Fibroblast of pulmonary artery (primary cell): ENCODE measurements around the gene EPN3.

ENCODE experiments used
- DNase-seq: peaks from one replicate; pipeline ENCODE4 v3.0.0-alpha.2; 2010; ENCODE audit warnings: low read depth
- H3K4me3 ChIP-seq: replicated peaks from 2 replicates; pipeline ENCODE4 v1.5.1; 2011; ENCODE audit warnings: low read depth, mild to moderate bottlenecking, control low read depth, low read length, moderate library complexity
- CTCF ChIP-seq: IDR thresholded peaks from 2 replicates; pipeline ENCODE4 v1.5.1; 2011; ENCODE audit warnings: mild to moderate bottlenecking, control low read depth, low read length, inconsistent platforms; ENCODE audit errors: missing control alignments

The EPN3 gene

DNA sequence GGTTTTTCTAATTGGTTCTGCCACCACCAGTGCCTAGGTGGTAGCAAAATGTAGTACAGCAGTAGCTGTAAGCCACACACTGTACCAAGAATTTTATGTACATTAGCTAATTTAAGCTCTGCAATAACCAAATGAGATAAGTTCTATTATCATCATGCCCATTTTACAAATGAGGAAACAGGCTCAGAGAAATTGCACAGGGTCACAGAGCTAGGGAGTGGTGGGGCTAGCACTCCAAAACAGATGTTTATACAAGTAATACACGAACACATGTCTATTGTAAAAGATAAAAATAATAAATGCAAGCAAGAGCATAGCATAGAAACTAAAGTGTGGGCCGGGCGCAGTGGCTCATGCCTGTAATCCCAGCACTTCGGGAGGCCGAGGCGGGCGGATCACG lies 40.3 kb upstream of the EPN3 start:
- TF ChIP-seq CTCF = no peak
- no peak overlapping the region for H3K4me3 ChIP-seq
- no peak for DNase-seq

- no peak overlapping the region for H3K4me3 ChIP-seq
Observed at GRCh38 chr17:50493744-50494143, 38.8 kb upstream of the EPN3 start.

GRCh38 chr17:50495217-50495823 lies 37.2 kb upstream of the EPN3 start:
- no peak overlapping the region for H3K4me3 ChIP-seq
- DNase-seq = no peak
- no peak for TF ChIP-seq CTCF

More at GRCh38 chr17:50493744-50494143, 38.8 kb upstream of the EPN3 start:
- no peak for TF ChIP-seq CTCF
- no peak for DNase-seq

- no peak for DNase-seq
- no peak overlapping the region for H3K4me3 ChIP-seq
- no peak for TF ChIP-seq CTCF
Observed at GRCh38 chr17:50495918-50496317, 36.6 kb upstream of the EPN3 start.

GRCh38 chr17:50498021-50498874 lies 34.3 kb upstream of the EPN3 start:
- no peak overlapping the region for H3K4me3 ChIP-seq
- DNase-seq = no peak
- TF ChIP-seq CTCF = no peak

- no peak for DNase-seq
- H3K4me3 ChIP-seq = no peak overlapping the region
- no peak for TF ChIP-seq CTCF
Observed at GRCh38 chr17:50499270-50499669, 33.3 kb upstream of the EPN3 start.
